Nasal cavity respiratory epithelium epithelial cell of viscerocranial mucosa (primary cell): ENCODE measurements around the gene KIF20A. TPM values are rescaled to one million over a fixed set of nuclear protein-coding genes. Genes with fewer than 3 reads are reported as not detected.

Source experiments
- total RNA-seq: library from RNA; depleted of rRNA; stranded (reverse); fragments of >200 nt; gene quantifications from 2 replicates; pipeline ENCODE4 v1.2.3, GENCODE V29; 2014

Gene KIF20A
- 0.07 and 0.34 TPM in 2 replicates for total RNA-seq

GRCh38 chr5:138178516-138179276 lies at the start of gene KIF20A, which contains the start of gene BRD8:
Gene KIF20A, plus strand, starts transcription at chr5:138179112. Its CDS starts 569 bp downstream, at chr5:138179681.
Gene BRD8, minus strand, starts transcription at chr5:138178630. Its CDS starts 16 bp downstream, at chr5:138178614.

GRCh38 chr5:138138949-138139780 lies 39.7 kb upstream of the KIF20A start, which contains the start of gene NME5:
Gene NME5, minus strand, starts transcription at chr5:138139428. Its CDS starts 648 bp downstream, at chr5:138138780.

GRCh38 chr5:138213161-138214029 lies 34.5 kb downstream of the KIF20A start, which contains the start of gene CDC23:
Gene CDC23, minus strand, starts transcription at chr5:138213323. Its CDS starts 11 bp downstream, at chr5:138213312.

Other genes with a start within 250 kb of the KIF20A start
- 10.9 and 18.2 TPM in 2 replicates for gene FAM13B, start 146.0 kb upstream of the KIF20A start, total RNA-seq
- not detected in 2 replicates for gene WNT8A, start 95.1 kb upstream of the KIF20A start, total RNA-seq
- gene NME5, start 39.7 kb upstream of the KIF20A start, total RNA-seq = under 0.01 and 1.9 TPM in 2 replicates
- 13.3 and 22.1 TPM in 2 replicates for gene BRD8, start 482 bp upstream of the KIF20A start, total RNA-seq
- 31.4 and 32.7 TPM in 2 replicates for gene CDC23, start 34.2 kb downstream of the KIF20A start, total RNA-seq
- not detected in 2 replicates for gene GFRA3, start 95.5 kb downstream of the KIF20A start, total RNA-seq
- gene CDC25C, start 152.7 kb downstream of the KIF20A start, total RNA-seq = 0.07 and 0.34 TPM in 2 replicates
- 22.2 and 25.4 TPM in 2 replicates for gene FAM53C, start 159.2 kb downstream of the KIF20A start, total RNA-seq
- 40.0 and 64.7 TPM in 2 replicates for gene KDM3B, start 173.6 kb downstream of the KIF20A start, total RNA-seq